Tibial artery (tissue), 4 donors: ENCODE data around the gene CYSRT1.

ENCODE experiments used
- DNase-seq, 2 donors: peaks; one replicate each; pipeline ENCODE4 v3.0.0-alpha.2; 2019
- H3K27ac ChIP-seq, 2 donors: fragments of 200-600 bp; sonication (generic) in 1 of 2; 1 replicate in 1 of 2; 2 replicates in 1 of 2; pipeline ENCODE4 v1.5.1; 2018 to 2019; ENCODE audit warnings: mild to moderate bottlenecking in 1 of 2
- H3K27me3 ChIP-seq, 2 donors: fragments of 200-600 bp; sonication (generic) in 1 of 2; one replicate each; pipeline versions ENCODE4 v1.5.1 to v1.6.0; 2016 to 2019
- H3K36me3 ChIP-seq, 3 donors: fragments of 200-600 bp; sonication (generic) in 2 of 3; one replicate each; pipeline ENCODE4 v1.5.1; 2016 to 2019; ENCODE audit warnings: mild to moderate bottlenecking in 2 of 3
- H3K4me1 ChIP-seq, 4 donors: fragments of 200-600 bp; sonication (generic) in 2 of 4; 1 replicate in 3 of 4; 2 replicates in 1 of 4; pipeline ENCODE4 v1.5.1; 2016 to 2019
- H3K4me3 ChIP-seq, 2 donors: fragments of 200-600 bp; sonication (generic) in 1 of 2; 1 replicate in 1 of 2; 2 replicates in 1 of 2; pipeline ENCODE4 v1.5.1; 2018 to 2019; ENCODE audit warnings: mild to moderate bottlenecking in 2 of 2
- H3K9me3 ChIP-seq, 3 donors: fragments of 200-600 bp; sonication (generic) in 1 of 3; one replicate each; pipeline ENCODE4 v1.5.1; 2016 to 2019
- CTCF ChIP-seq, 2 experiments: fragments of 200-600 bp in 1 of 2; fragments of 450-650 bp in 1 of 2; IDR thresholded peaks; one replicate each; pipeline ENCODE4 v1.5.1; 2017 to 2019; ENCODE audit warnings: antibody characterized with exemption in 2 of 2, mild to moderate bottlenecking in 1 of 2, moderate library complexity in 1 of 2
- intact Hi-C: fragments of 100-400 bp; cut with DNase I; formaldehyde crosslinking; loops from one replicate; pipeline ENCODE4 v1.15.0; 2023; ENCODE audit warnings: low total_unique reads

The CYSRT1 gene

GRCh38 chr9:137206602-137207001 lies 18.4 kb upstream of the CYSRT1 start:
- H3K36me3 ChIP-seq = peaks cover 0 to 24% (median 0%) of the 10 kb centered on the region in 3 donors
- no peaks in the 10 kb centered on the region for H3K9me3 ChIP-seq
- H3K27ac ChIP-seq = no peak overlapping the region
- intact Hi-C loops = no loop called here
- H3K4me3 ChIP-seq = peak overlapping the region; percentile 97
- no peak for DNase-seq
- peaks cover 0 to 51% (median 38%) of the 10 kb centered on the region in 4 donors for H3K4me1 ChIP-seq
- H3K27me3 ChIP-seq = no peaks in the 10 kb centered on the region
- no peak for TF ChIP-seq CTCF (IDR thresholded peaks at IDR 0.05)

GRCh38 chr9:137211532-137211931 lies 13.4 kb upstream of the CYSRT1 start:
- peaks cover 0 to 6% (median 5%) of the 10 kb centered on the region in 4 donors for H3K4me1 ChIP-seq
- peaks cover 0 to 47% (median 0%) of the 10 kb centered on the region in 3 donors for H3K36me3 ChIP-seq
- H3K27ac ChIP-seq = no peak overlapping the region
- intact Hi-C loops = no loop called here
- no peak for TF ChIP-seq CTCF (IDR thresholded peaks at IDR 0.05)
- H3K9me3 ChIP-seq = no peaks in the 10 kb centered on the region
- no peaks in the 10 kb centered on the region for H3K27me3 ChIP-seq
- H3K4me3 ChIP-seq = no peak overlapping the region
- DNase-seq = no peak

- H3K4me1 ChIP-seq = peaks cover 0 to 9% (median 1%) of the 10 kb centered on the region in 4 donors
- intact Hi-C loops = no loop called here
- peaks cover 0 to 44% (median 0%) of the 10 kb centered on the region in 3 donors for H3K36me3 ChIP-seq
- DNase-seq = no peak
- H3K27me3 ChIP-seq = no peaks in the 10 kb centered on the region
- no peak for TF ChIP-seq CTCF (IDR thresholded peaks at IDR 0.05)
- H3K27ac ChIP-seq = no peak overlapping the region
- H3K4me3 ChIP-seq = no peak overlapping the region
- H3K9me3 ChIP-seq = no peaks in the 10 kb centered on the region
Measured at GRCh38 chr9:137212520-137212919, 12.5 kb upstream of the CYSRT1 start.

- no peak for DNase-seq
- no peaks in the 10 kb centered on the region for H3K27me3 ChIP-seq
- intact Hi-C loops = no loop called here
- TF ChIP-seq CTCF (IDR thresholded peaks at IDR 0.05) = no peak
- no peak overlapping the region for H3K4me3 ChIP-seq
- no peaks in the 10 kb centered on the region for H3K9me3 ChIP-seq
- peaks cover 0 to 42% (median 0%) of the 10 kb centered on the region in 3 donors for H3K36me3 ChIP-seq
- no peak overlapping the region for H3K27ac ChIP-seq
- H3K4me1 ChIP-seq = peaks cover 0 to 18% (median 8%) of the 10 kb centered on the region in 4 donors
Measured at GRCh38 chr9:137213160-137214060, 11.6 kb upstream of the CYSRT1 start.

- no peaks in the 10 kb centered on the region for H3K27me3 ChIP-seq
Measured at GRCh38 chr9:137214620-137215019, 10.4 kb upstream of the CYSRT1 start.

More at GRCh38 chr9:137214620-137215019, 10.4 kb upstream of the CYSRT1 start:
- Histone ChIP-seq H3K9me3 (no peaks in the 10 kb centered on the region), H3K27ac (no peak overlapping the region), H3K36me3 (peaks cover 0 to 34% (median 0%) of the 10 kb centered on the region in 3 donors), H3K4me3 (no peak overlapping the region), H3K4me1 (peaks cover 0 to 24% (median 11%) of the 10 kb centered on the region in 4 donors)
- intact Hi-C loops = no loop called here
- no peak for DNase-seq
- TF ChIP-seq CTCF (IDR thresholded peaks at IDR 0.05) = no peak
